A673 (cell line): Measurements from ENCODE around the gene OR8B8. TPM values are rescaled to one million over a fixed set of nuclear protein-coding genes. Genes with fewer than 3 reads are reported as not detected.
"Not testable (repeated sequence)": the region's sequence is repeated elsewhere in the genome, so short reads cannot be mapped to it uniquely, and the experiment has no call there.

Source experiments
- BruUV-seq: library from RNA; stranded (reverse); fragments of 400-500 nt; replicated peaks from 2 replicates; lab custom pipeline; 2021; lab: Mats Ljungman, UMichigan
- CTCF ChIA-PET: fragments of 300-600 bp; sonication (Branson Sonifier 250); formaldehyde crosslinking; loops from one replicate; lab custom pipeline; 2022; ENCODE audit warnings: antibody characterized with exemption; lab: Charles Lee
- POLR2A ChIA-PET: fragments of 300-600 bp; sonication (Branson Sonifier 250); formaldehyde crosslinking; loops from one replicate; lab custom pipeline; 2022; ENCODE audit warnings: antibody characterized with exemption; ENCODE audit not compliant: low non-redundant PET; lab: Charles Lee
- DNase-seq: peaks from one replicate; pipeline ENCODE4 v3.0.0-alpha.2; 2015; ENCODE audit warnings: low spot score
- H3K27ac ChIP-seq: fragments of 200-600 bp; sonication (generic); 2 replicates; pipeline ENCODE4 v1.5.1; 2016; ENCODE audit warnings: mixed run types, low read depth, mild to moderate bottlenecking, mixed read lengths, antibody characterized with exemption, low read length; ENCODE audit not compliant: poor library complexity, severe bottlenecking
- H3K27me3 ChIP-seq: fragments of 200-600 bp; sonication (generic); replicated peaks from 2 replicates; pipeline ENCODE4 v1.6.1; 2017; ENCODE audit warnings: mixed run types, low read depth, mild to moderate bottlenecking, mixed read lengths, antibody characterized with exemption, low read length; ENCODE audit not compliant: insufficient read depth, poor library complexity
- H3K36me3 ChIP-seq: fragments of 200-600 bp; sonication (generic); 2 replicates; pipeline ENCODE4 v1.6.1; 2016; ENCODE audit warnings: mixed run types, mild to moderate bottlenecking, mixed read lengths, antibody characterized with exemption, low read length; ENCODE audit not compliant: insufficient read depth, poor library complexity, severe bottlenecking
- H3K4me1 ChIP-seq: fragments of 200-600 bp; sonication (generic); 2 replicates; pipeline ENCODE4 v1.6.1; 2017; ENCODE audit warnings: mixed run types, mild to moderate bottlenecking, mixed read lengths, antibody characterized with exemption, low read length; ENCODE audit not compliant: insufficient read depth, poor library complexity, severe bottlenecking
- H3K4me3 ChIP-seq: fragments of 200-600 bp; sonication (generic); 2 replicates; pipeline ENCODE4 v1.5.1; 2016; ENCODE audit warnings: low read depth, mixed run types, mild to moderate bottlenecking, mixed read lengths, low read length; ENCODE audit not compliant: poor library complexity, severe bottlenecking
- H3K9me3 ChIP-seq: fragments of 200-600 bp; sonication (generic); 2 replicates; pipeline ENCODE4 v1.6.1; 2016; ENCODE audit warnings: mixed run types, low read depth, mild to moderate bottlenecking, mixed read lengths, antibody characterized with exemption, low read length; ENCODE audit not compliant: poor library complexity, severe bottlenecking
- EZH2 ChIP-seq: fragments of 200-600 bp; sonication (generic); IDR thresholded peaks from 2 replicates; pipeline ENCODE4 v1.6.1; 2017; ENCODE audit warnings: borderline replicate concordance, low read depth, mild to moderate bottlenecking, mixed read lengths, antibody characterized with exemption, low read length; ENCODE audit not compliant: poor library complexity, severe bottlenecking
- intact Hi-C: fragments of 100-400 bp; cut with micrococcal nuclease; formaldehyde crosslinking; loops from one replicate; pipeline ENCODE4 v1.10.0; 2022; ENCODE audit not compliant: unreplicated experiment
- total RNA-seq: library from RNA; stranded (reverse); gene quantifications from 2 replicates; pipeline ENCODE4 v1.2.3, GENCODE V29; 2021
- TF ChIP-seq, protein P1 (sequence below): fragments of 300-800, 200-600 bp; sonication (generic); conservative IDR thresholded peaks from 2 replicates; pipeline ENCODE4 v1.5.1; 2017; ENCODE audit warnings: low read depth, mild to moderate bottlenecking, antibody characterized with exemption, low read length, moderate library complexity, mixed read lengths

OR8B8 gene
- total RNA-seq, 1 experiment from 2014 or later = not detected

GRCh38 chr11:124463990-124464389 lies 18.5 kb upstream of the OR8B8 start:
- POLR2A ChIA-PET = no interaction called here

GRCh38 chr11:124463324-124463723 lies 17.8 kb upstream of the OR8B8 start:
- CTCF ChIA-PET = no interaction called here
- TF ChIP-seq, protein P1, sequence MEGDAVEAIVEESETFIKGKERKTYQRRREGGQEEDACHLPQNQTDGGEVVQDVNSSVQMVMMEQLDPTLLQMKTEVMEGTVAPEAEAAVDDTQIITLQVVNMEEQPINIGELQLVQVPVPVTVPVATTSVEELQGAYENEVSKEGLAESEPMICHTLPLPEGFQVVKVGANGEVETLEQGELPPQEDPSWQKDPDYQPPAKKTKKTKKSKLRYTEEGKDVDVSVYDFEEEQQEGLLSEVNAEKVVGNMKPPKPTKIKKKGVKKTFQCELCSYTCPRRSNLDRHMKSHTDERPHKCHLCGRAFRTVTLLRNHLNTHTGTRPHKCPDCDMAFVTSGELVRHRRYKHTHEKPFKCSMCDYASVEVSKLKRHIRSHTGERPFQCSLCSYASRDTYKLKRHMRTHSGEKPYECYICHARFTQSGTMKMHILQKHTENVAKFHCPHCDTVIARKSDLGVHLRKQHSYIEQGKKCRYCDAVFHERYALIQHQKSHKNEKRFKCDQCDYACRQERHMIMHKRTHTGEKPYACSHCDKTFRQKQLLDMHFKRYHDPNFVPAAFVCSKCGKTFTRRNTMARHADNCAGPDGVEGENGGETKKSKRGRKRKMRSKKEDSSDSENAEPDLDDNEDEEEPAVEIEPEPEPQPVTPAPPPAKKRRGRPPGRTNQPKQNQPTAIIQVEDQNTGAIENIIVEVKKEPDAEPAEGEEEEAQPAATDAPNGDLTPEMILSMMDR = no peak
- TF ChIP-seq EZH2 = no peak

More at GRCh38 chr11:124463990-124464389, 18.5 kb upstream of the OR8B8 start:
- Histone ChIP-seq H3K4me1 (no peaks in the 10 kb centered on the region), H3K27me3 (no peaks in the 10 kb centered on the region), H3K9me3 (no peaks in the 10 kb centered on the region), H3K27ac (no peak overlapping the region), H3K36me3 (no peaks in the 10 kb centered on the region), H3K4me3 (no peak overlapping the region)
- DNase-seq = no peak
- intact Hi-C loops = no loop called here
- CTCF ChIA-PET = no interaction called here
- TF ChIP-seq EZH2 = no peak
- TF ChIP-seq, protein P1 = no peak
- BruUV-seq = no TSS peak

DNA sequence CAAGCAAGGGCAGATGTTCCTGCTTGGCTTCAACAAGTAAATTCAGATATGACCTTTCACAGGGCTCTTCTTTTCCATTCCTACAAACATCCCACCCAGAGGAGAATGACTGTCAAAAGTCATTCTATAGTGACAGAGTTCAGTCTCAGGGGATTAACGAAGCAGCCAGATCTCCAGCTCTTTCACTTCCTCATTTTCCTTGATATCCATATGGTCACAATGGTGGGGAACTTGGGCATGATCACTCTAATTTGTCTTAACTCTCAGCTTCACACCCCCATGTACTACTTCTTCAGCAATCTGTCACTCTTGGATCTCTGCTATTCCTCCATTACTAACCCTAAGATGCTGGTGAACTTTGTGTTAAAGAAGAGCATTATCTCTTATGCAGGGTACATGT lies 15.0 kb upstream of the OR8B8 start:
- H3K27me3 ChIP-seq = no peaks in the 10 kb centered on the region
- intact Hi-C loops = no loop called here
- ChIA-PET CTCF (no interaction called here), POLR2A (no interaction called here)
- BruUV-seq = no TSS peak
- no peaks in the 10 kb centered on the region for H3K4me1 ChIP-seq
- TF ChIP-seq, protein P1 = no peak
- TF ChIP-seq EZH2 = no peak
- DNase-seq = no peak
- no peaks in the 10 kb centered on the region for H3K36me3 ChIP-seq
- H3K9me3 ChIP-seq = no peaks in the 10 kb centered on the region
- H3K4me3 ChIP-seq = no peak overlapping the region
- H3K27ac ChIP-seq = no peak overlapping the region

More at GRCh38 chr11:124463324-124463723, 17.8 kb upstream of the OR8B8 start:
- H3K27ac ChIP-seq = no peak overlapping the region
- DNase-seq = no peak
- H3K27me3 ChIP-seq = no peaks in the 10 kb centered on the region
- H3K4me3 ChIP-seq = no peak overlapping the region
- BruUV-seq = no TSS peak
- no peaks in the 10 kb centered on the region for H3K9me3 ChIP-seq
- POLR2A ChIA-PET = no interaction called here
- H3K36me3 ChIP-seq = no peaks in the 10 kb centered on the region
- intact Hi-C loops = no loop called here
- no peaks in the 10 kb centered on the region for H3K4me1 ChIP-seq

- CTCF ChIA-PET, intact Hi-C loops, H3K4me1 ChIP-seq, H3K9me3 ChIP-seq, H3K36me3 ChIP-seq, DNase-seq, H3K4me3 ChIP-seq, BruUV-seq, POLR2A ChIA-PET, H3K27ac ChIP-seq, H3K27me3 ChIP-seq: not testable (repeated sequence)
Observed at GRCh38 chr11:124459379-124459778, 13.9 kb upstream of the OR8B8 start.
